K562 (cell line): ENCODE data around the gene FAM124B.

Experiments used
- CHD4 ChIP-seq: fragments of 200-600 bp; sonication (generic); IDR thresholded peaks from 3 replicates; pipeline ENCODE4 v1.6.1; 2012; ENCODE audit warnings: low read depth, mild to moderate bottlenecking, mixed read lengths, low read length, inconsistent platforms; ENCODE audit not compliant: insufficient read depth, insufficient replicate concordance, poor library complexity, severe bottlenecking
- CREB1 ChIP-seq, 2 experiments: sonication (generic) in 1 of 2; formaldehyde crosslinking in 1 of 2; IDR thresholded peaks; 2 replicates each; pipeline versions ENCODE4 v1.6.1 to v1.8.0; 2012 to 2022; ENCODE audit warnings: inconsistent platforms in 1 of 2, mild to moderate bottlenecking in 1 of 2, missing genetic modification reagents in 1 of 2, moderate library complexity in 1 of 2
- EZH2 ChIP-seq: IDR thresholded peaks from 2 replicates; pipeline ENCODE4 v1.6.1; 2012; ENCODE audit warnings: low read depth, mild to moderate bottlenecking, inconsistent platforms, low read length, borderline replicate concordance
- GATAD2A ChIP-seq: fragments of 450-650 bp; IDR thresholded peaks from 2 replicates; pipeline ENCODE4 v1.6.1; 2017
- POLR2A ChIP-seq: fragments of 450-650 bp; conservative IDR thresholded peaks from 2 replicates; pipeline ENCODE4 v1.6.1; 2016
- POLR2AphosphoS5 ChIP-seq: IDR thresholded peaks from 2 replicates; pipeline ENCODE4 v1.6.1; 2011; ENCODE audit warnings: mild to moderate bottlenecking, low read depth, low read length, moderate library complexity; ENCODE audit not compliant: control insufficient read depth, insufficient read depth
- ZBTB8A ChIP-seq: fragments of 450-650 bp; IDR thresholded peaks from 2 replicates; pipeline ENCODE4 v1.6.1; 2018; ENCODE audit warnings: mild to moderate bottlenecking, moderate library complexity; ENCODE audit not compliant: partially characterized antibody
- ZNF445 ChIP-seq: fragments of 250-450 bp; sonication (Bioruptor Pico); IDR thresholded peaks from 2 replicates; pipeline ENCODE4 v1.4.0; 2020; ENCODE audit warnings: low read depth, mild to moderate bottlenecking, moderate library complexity
- ZNF766 ChIP-seq: fragments of 200-800 bp; sonication (Bioruptor generic); conservative IDR thresholded peaks from 2 replicates; pipeline ENCODE4 v1.6.1; 2016; ENCODE audit warnings: missing genetic modification characterization, missing compliant biosample characterization
- TF ChIP-seq, protein P1 (sequence below), 3 experiments: IDR thresholded peaks in 2 of 3; conservative IDR thresholded peaks in 1 of 3; 2 replicates each; pipeline ENCODE4 v1.5.1; 2011 to 2012; ENCODE audit warnings: low read length in 3 of 3, mild to moderate bottlenecking in 3 of 3, control low read depth in 2 of 3, improper control_type of control experiment in 1 of 3, inconsistent platforms in 1 of 3, low read depth in 1 of 3, mixed read lengths in 1 of 3, moderate library complexity in 1 of 3; ENCODE audit not compliant: insufficient read depth in 2 of 3

DNA sequence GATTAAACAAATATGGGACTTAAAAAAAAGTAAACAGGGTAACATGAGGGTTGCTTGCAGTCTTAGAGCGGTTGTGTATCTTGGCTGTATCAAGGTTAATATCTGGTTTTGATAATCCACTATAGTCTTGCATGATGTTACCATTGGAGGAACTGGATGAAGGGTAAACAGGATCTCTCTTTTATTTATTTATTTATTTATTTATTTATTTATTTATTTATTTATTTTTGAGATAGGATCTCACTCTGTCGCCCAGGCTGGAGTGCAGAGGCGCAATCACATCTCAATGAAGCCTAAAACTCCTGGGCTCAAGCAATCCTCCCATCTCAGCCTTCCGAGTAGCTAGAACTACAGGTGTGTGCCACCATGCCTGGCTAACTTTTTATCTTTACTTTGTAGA lies 42.9 kb upstream of the FAM124B start:
- TF ChIP-seq EZH2, result no peak
- no peak for TF ChIP-seq ZBTB8A
- no peak for TF ChIP-seq CREB1 (IDR thresholded peaks at IDR 0.05)
- no peak for TF ChIP-seq CREB1 (CRISPR knock-in tag; IDR thresholded peaks at IDR 0.05)
- TF ChIP-seq ZNF445 (CRISPR knock-in tag), result no peak
- TF ChIP-seq, protein P1, sequence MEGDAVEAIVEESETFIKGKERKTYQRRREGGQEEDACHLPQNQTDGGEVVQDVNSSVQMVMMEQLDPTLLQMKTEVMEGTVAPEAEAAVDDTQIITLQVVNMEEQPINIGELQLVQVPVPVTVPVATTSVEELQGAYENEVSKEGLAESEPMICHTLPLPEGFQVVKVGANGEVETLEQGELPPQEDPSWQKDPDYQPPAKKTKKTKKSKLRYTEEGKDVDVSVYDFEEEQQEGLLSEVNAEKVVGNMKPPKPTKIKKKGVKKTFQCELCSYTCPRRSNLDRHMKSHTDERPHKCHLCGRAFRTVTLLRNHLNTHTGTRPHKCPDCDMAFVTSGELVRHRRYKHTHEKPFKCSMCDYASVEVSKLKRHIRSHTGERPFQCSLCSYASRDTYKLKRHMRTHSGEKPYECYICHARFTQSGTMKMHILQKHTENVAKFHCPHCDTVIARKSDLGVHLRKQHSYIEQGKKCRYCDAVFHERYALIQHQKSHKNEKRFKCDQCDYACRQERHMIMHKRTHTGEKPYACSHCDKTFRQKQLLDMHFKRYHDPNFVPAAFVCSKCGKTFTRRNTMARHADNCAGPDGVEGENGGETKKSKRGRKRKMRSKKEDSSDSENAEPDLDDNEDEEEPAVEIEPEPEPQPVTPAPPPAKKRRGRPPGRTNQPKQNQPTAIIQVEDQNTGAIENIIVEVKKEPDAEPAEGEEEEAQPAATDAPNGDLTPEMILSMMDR (IDR thresholded peaks at IDR 0.05 in 2 of 3, conservative IDR thresholded peaks at IDR 0.05 in 1 of 3; ENCODE audit: insufficient read depth in 2 of 3, low read depth in 1 of 3, low read length in 3 of 3), result no peak
- TF ChIP-seq ZNF766 (CRISPR knock-in tag), result no peak
- TF ChIP-seq POLR2AphosphoS5, result no peak
- no peak for TF ChIP-seq CHD4
- no peak for TF ChIP-seq POLR2A
- TF ChIP-seq GATAD2A, result no peak
